Activated T-cell treated with anti-CD3 and anti-CD28 coated beads, Interleukin-2, amount 50 U/mL, for 24 hours (primary cell): ENCODE results near the gene ANKRD36.
"Not testable (repeated sequence)": the region's sequence is repeated elsewhere in the genome, so short reads cannot be mapped to it uniquely, and the experiment has no call there.

Experiments
- DNase-seq: peaks from one replicate; pipeline ENCODE4 v3.0.0-alpha.2; 2020
- H3K27ac Mint-ChIP-seq: 2 replicates; pipeline ENCODE4 v1.8.0; 2020; ENCODE audit warnings: mild to moderate bottlenecking, mixed read lengths
- H3K27me3 Mint-ChIP-seq: 2 replicates; pipeline ENCODE4 v1.8.0; 2020; ENCODE audit warnings: mixed read lengths
- H3K36me3 Mint-ChIP-seq: 2 replicates; pipeline ENCODE4 v1.8.0; 2020; ENCODE audit warnings: low read depth, mixed read lengths
- H3K4me1 Mint-ChIP-seq: 2 replicates; pipeline ENCODE4 v1.8.0; 2020; ENCODE audit warnings: low read depth, mixed read lengths
- H3K4me3 Mint-ChIP-seq: 2 replicates; pipeline ENCODE4 v1.8.0; 2020; ENCODE audit warnings: mild to moderate bottlenecking, moderate library complexity, mixed read lengths
- H3K9me3 Mint-ChIP-seq: 2 replicates; pipeline ENCODE4 v1.8.0; 2020; ENCODE audit warnings: mixed read lengths

Gene ANKRD36

DNA sequence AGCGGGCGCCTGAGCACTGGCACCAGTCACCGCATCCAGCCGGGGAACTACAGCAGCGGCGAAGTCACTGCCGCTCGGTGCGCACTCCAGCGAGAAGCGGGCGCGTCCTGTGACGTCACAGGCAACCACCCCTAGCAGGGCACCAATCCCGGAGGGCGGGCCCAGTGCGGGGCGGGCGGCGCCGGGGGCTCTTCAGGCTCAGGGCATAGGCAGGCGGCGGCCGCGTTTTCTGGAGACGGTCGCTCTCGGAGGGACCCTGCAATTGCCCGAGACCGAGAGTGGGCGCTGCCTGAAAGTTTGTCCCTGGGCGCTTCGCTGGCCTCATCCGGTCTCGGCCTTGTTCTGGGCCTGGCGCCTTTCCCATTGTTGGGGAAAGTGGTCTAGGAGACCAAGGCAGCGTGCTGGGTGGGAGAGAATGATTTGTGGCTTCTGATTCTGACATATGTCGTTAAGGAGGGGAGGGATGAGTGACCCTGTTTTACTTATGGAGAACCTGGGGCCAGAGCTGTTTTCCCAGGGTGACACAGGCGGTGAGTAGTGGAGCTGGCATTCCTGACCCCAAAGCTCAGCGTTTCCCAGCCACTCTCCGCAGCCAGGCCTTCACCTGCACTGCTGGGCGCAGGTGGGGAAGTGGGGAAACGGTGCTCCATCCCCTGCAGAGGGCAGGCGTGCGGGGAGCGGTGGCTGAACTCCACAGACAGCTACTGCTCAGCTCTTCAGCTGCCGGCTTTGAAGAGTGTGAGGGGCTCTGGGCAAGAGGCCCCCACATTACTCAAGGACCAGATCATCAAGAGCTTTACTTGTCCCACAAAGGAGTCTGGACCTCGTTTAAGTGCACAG is 18.0 kb upstream of the ANKRD36 start, which contains the start of gene FAHD2B:
TSS of gene FAHD2B (minus strand) at position 111 of the 840 bp plus-strand sequence. CDS start 3,176 bp downstream, outside the sequence.
- not testable (repeated sequence) for H3K27me3 Mint-ChIP-seq, H3K36me3 Mint-ChIP-seq, H3K9me3 Mint-ChIP-seq
- Mint-ChIP-seq H3K27ac (peak within 1 kb of the TSS; percentile 69), H3K4me3 (peak within 1 kb of the TSS; percentile 76), H3K4me1 (peaks cover 11% of the 10 kb centered on the region)
- DNase-seq = peak; percentile 85

DNA sequence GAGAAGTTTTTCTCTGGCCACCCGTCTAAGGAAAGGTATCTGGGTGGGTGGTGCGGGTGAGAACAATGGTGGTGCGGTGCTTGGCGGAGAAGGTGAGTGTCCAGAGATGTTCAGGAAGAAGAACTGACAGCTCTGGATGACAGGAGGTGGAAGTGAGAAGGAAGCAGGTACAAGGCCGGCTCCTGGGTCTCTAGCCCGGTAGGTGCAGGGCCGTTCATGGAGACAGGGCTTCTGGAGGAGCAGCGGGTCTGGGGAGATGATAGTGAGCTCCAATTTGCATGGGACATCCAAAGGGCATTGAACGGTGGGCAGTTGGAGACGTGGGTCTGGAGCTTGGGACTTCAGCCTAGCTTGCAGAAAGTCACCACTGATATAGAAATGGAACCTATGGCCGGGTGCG is 17.3 kb upstream of the ANKRD36 start:
- Mint-ChIP-seq H3K9me3 (no peaks in the 10 kb centered on the region), H3K4me3 (peak overlapping the region; percentile 76), H3K4me1 (peaks cover 11% of the 10 kb centered on the region), H3K27ac (no peak overlapping the region), H3K36me3 (no peaks in the 10 kb centered on the region), H3K27me3 (no peaks in the 10 kb centered on the region)
- no peak for DNase-seq

DNA sequence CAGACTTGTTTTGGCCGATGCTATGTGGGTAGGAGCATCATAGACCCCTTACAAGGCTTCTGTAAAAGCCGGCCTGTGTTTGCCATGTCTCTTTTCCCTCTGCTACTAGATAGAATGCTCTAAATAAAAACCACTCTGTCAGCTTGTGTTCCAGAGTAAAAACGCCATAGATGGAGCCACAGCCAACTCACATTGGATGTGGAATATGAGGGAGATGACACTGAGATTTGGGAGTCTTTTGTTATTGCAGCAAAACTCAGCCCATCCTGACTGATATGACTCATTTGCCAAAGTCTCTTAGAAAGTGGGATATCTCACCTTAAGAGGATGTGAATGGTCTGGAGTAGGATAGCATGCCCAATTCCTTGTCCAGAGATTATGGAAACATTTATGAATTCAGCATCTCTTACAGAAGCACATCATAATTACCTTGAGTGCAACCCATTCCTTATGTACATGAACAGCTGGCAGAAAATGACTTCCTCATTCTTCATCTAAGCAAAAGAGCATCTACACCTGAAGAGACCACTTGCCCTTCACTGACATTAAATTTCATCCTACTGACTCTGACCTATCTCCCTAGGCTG is 14.1 kb upstream of the ANKRD36 start:
- H3K36me3 Mint-ChIP-seq, H3K27ac Mint-ChIP-seq, DNase-seq, H3K27me3 Mint-ChIP-seq, H3K4me1 Mint-ChIP-seq, H3K9me3 Mint-ChIP-seq, H3K4me3 Mint-ChIP-seq: not testable (repeated sequence)

DNA sequence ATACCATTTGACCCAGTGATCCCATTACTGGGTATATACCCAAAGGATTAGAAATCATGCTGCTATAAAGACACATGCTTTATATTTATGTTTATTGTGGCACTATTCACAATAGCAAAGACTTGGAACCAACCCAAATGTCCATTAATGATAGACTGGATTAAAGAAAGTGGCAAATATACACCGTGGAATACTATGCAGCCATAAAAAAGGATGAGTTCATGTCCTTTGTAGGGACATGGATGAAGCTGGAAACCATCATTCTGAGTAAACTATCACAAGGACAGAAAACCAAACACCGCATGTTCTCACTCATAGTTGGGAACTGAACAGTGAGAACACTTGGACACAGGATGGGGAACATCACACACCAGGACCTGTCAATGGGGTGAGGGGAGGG is 6.1 kb upstream of the ANKRD36 start:
- not testable (repeated sequence) for H3K4me3 Mint-ChIP-seq, H3K27ac Mint-ChIP-seq, DNase-seq, H3K4me1 Mint-ChIP-seq, H3K9me3 Mint-ChIP-seq, H3K36me3 Mint-ChIP-seq
- peaks cover 19% of the 10 kb centered on the region for H3K27me3 Mint-ChIP-seq

DNA sequence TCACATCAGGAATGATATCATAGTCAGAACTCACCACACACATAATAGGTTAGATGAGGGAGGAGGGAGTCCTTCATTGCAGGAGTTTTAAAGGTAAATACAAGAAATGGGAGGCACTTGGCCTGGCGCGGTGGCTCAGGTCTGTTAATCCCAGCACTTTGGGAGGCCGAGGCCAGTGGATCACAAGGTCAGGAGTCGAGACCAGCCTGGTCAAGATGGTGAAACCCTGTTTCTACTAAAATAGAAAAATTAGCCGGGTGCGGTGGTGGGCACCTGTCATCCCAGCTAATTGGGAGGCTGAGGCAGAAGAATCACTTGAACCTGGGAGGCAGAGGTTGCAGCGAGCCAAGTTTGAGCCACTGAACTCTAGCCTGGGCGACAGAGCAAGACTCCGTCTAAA is 1.7 kb upstream of the ANKRD36 start:
- H3K9me3 Mint-ChIP-seq, H3K27ac Mint-ChIP-seq, H3K4me3 Mint-ChIP-seq, H3K36me3 Mint-ChIP-seq, H3K4me1 Mint-ChIP-seq, H3K27me3 Mint-ChIP-seq, DNase-seq: not testable (repeated sequence)

DNA sequence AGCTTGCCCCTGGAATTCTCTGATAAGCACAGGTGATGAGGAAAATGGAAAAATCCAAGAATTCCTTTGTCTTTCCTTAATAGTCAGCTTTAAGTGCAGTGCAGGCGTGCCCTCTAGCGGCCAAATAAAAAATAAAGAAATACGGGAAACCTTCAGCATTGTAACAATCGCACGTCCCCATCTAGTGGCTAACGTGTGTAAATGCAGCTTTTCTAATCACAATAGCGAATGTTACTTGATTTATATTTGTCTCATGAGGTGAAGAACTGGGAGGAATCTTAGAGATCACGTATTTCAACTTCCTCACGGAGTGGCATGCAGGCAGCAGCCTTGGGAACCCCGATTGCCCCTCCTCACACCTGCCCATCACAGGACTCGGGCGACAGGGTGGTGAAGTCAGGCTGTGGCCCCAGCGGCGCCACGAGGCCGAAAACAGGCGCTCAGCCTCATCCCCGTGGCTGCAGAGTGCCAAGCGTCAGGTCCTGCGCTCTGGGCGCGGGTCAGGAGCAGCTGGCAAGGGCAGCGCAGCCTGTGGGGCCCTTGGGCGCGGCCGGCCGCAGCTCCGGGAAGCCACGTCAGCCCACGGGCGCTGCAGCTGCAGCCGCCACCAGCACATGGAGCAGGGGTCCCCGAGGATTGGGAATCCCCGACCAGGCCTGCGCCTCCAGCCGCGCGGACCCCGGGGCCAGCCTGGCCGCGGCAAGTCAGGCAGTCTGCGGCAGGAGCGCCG is 468 bp upstream of the ANKRD36 start:
- H3K36me3 Mint-ChIP-seq, H3K4me1 Mint-ChIP-seq, H3K9me3 Mint-ChIP-seq, H3K27me3 Mint-ChIP-seq: not testable (repeated sequence)
- Mint-ChIP-seq H3K4me3 (peak overlapping the region; percentile 78), H3K27ac (peak overlapping the region; percentile 94)
- peak; percentile 77 for DNase-seq

DNA sequence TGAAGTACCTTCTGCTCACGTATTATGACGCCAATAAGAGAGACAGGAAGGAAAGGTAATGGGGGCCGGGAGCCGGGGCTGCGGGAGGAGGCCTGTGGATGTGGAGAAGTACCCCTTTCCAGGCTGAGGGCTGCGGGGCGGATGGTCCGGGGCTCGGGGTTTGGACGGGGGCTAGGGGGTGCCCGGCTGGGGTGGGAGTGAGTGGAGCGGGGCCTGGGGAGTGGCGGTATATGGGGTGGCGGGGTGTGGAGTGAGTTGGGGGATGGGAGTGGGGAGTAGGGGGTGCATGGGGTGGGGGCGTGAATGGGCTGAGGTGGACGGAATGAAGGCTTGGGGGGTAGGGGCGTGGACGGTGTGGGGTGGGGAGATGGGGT is 916 bp downstream of the ANKRD36 start:
- DNase-seq, H3K27me3 Mint-ChIP-seq, H3K9me3 Mint-ChIP-seq, H3K4me1 Mint-ChIP-seq: not testable (repeated sequence)
- peak overlapping the region; percentile 98 for H3K4me3 Mint-ChIP-seq
- peaks cover 14% of the 10 kb centered on the region for H3K36me3 Mint-ChIP-seq
- peak overlapping the region; percentile 98 for H3K27ac Mint-ChIP-seq

DNA sequence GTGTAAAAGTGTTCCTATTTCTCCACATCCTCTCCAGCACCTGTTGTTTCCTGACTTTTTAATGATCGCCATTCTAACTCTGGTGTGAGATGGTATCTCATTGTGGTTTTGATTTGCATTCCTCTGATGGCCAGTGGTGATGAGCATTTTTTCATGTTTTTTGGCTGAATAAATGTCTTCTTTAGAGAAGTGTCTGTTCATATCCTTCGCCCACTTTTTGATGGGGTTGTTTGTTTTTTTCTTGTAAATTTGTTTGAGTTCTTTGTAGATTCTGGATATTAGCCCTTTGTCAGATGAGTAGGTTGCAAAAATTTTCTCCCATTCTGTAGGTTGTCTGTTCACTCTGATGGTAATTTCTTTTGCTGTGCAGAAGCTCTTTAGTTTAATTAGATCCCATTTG is 16.1 kb downstream of the ANKRD36 start:
- not testable (repeated sequence) for H3K9me3 Mint-ChIP-seq, H3K27ac Mint-ChIP-seq, H3K27me3 Mint-ChIP-seq, H3K4me3 Mint-ChIP-seq, H3K4me1 Mint-ChIP-seq, DNase-seq
- H3K36me3 Mint-ChIP-seq = peaks cover 43% of the 10 kb centered on the region

DNA sequence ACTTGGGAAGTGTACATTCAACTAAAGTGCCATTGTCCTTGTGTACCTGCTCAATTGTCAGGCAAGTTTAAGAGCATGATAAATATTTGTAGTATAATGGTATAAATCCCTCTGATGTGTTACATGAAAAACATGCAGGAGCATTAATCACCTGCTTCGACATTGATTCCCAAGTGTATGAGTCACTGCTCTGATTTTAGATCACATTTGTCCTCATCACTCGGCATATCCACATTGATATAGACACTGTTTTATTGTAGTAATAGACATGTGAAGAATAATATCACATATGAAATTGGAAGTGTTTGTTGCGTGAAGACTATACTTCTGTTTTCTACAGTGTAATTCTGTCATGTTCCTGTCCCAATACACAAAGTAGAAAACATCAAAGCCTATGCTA is 31.1 kb downstream of the ANKRD36 start:
- H3K4me1 Mint-ChIP-seq, DNase-seq, H3K9me3 Mint-ChIP-seq, H3K27me3 Mint-ChIP-seq, H3K4me3 Mint-ChIP-seq, H3K27ac Mint-ChIP-seq: not testable (repeated sequence)
- H3K36me3 Mint-ChIP-seq = peaks cover 73% of the 10 kb centered on the region

DNA sequence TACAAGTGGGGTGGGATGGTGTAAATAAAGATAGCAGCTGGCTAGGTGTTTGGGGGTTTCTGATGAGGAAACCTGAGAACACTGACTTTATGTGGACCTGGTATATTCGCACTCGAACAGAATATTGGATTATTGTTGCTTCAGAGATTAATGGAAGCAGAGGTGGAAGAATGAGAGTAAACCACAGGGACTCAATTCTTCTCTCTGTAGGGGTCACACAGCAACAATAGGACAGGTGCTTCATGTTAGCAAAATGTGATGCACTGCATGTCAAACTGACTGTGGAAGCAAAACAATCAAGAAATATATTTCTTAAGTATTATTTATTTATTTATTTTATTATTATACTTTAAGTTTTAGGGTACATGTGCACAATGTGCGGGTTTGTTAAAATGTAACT is 53.6 kb downstream of the ANKRD36 start:
- Mint-ChIP-seq H3K9me3 (peaks cover 11% of the 10 kb centered on the region), H3K36me3 (peaks cover 59% of the 10 kb centered on the region)
- not testable (repeated sequence) for H3K4me3 Mint-ChIP-seq, H3K4me1 Mint-ChIP-seq, H3K27ac Mint-ChIP-seq, DNase-seq, H3K27me3 Mint-ChIP-seq

DNA sequence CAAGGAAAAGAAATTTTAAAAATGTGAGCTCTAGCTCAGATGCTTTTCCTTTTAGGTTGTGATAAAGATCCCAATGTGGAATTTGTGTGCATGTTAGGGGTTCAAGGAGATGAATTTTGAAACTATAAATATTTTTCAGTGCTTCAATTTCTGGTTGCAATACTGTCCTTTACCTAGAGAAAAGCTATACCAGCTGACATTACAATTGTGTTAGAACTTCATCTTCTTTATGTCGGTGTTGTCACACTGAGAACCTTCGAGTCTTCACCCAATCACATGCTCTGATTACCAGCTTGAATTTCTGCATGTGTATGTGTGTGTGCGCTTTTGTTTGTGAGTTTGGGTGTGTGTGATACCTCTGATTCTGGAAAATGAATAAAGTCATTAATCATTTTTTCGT is 55.0 kb downstream of the ANKRD36 start:
- H3K9me3 Mint-ChIP-seq = peaks cover 11% of the 10 kb centered on the region

DNA sequence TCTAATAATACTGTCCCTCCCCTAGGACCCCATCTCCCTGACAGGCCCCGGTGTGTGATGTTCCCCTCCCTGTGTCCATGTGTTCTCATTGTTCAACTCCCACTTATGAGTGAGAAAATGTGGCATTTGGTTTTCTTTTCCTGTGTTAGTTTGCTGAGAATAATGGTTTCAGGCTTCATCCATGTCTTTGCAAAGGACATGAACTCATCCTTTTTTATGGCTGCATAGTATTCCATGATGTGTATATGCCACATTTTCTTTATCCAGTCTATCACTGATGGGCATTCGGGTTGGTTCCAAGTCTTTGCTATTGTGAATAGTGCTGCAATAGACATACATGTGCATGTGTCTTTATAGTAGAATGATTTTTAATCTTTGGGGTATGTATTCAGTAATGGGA is 55.6 kb downstream of the ANKRD36 start:
- H3K9me3 Mint-ChIP-seq = peaks cover 11% of the 10 kb centered on the region
- not testable (repeated sequence) for DNase-seq, H3K4me1 Mint-ChIP-seq, H3K27ac Mint-ChIP-seq, H3K27me3 Mint-ChIP-seq, H3K4me3 Mint-ChIP-seq
- peaks cover 65% of the 10 kb centered on the region for H3K36me3 Mint-ChIP-seq

More for the DNA sequence above, 55.0 kb downstream of the ANKRD36 start:
- not testable (repeated sequence) for DNase-seq, H3K4me1 Mint-ChIP-seq, H3K4me3 Mint-ChIP-seq, H3K27ac Mint-ChIP-seq, H3K27me3 Mint-ChIP-seq
- peaks cover 66% of the 10 kb centered on the region for H3K36me3 Mint-ChIP-seq

DNA sequence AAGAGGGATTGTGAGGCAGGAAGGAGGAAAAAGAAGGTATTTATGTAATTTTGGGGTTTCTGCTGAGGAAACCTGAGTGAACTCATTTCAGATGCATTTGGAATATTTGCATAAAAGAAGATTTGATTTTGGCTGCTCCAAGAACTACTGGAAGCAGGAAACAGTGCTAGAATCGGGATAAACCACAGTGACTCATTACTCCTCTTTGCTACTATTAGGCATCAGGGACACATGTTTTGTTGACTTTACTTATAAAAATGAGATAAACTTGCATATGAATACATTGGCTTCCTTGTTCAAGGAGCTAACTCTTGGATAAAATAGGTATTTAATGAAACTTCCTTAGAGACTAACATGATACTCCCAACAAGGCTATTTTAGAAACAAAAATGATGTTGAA is 67.4 kb downstream of the ANKRD36 start:
- H3K27ac Mint-ChIP-seq, H3K9me3 Mint-ChIP-seq, H3K4me1 Mint-ChIP-seq, H3K4me3 Mint-ChIP-seq, DNase-seq, H3K27me3 Mint-ChIP-seq: not testable (repeated sequence)
- peaks cover 59% of the 10 kb centered on the region for H3K36me3 Mint-ChIP-seq

DNA sequence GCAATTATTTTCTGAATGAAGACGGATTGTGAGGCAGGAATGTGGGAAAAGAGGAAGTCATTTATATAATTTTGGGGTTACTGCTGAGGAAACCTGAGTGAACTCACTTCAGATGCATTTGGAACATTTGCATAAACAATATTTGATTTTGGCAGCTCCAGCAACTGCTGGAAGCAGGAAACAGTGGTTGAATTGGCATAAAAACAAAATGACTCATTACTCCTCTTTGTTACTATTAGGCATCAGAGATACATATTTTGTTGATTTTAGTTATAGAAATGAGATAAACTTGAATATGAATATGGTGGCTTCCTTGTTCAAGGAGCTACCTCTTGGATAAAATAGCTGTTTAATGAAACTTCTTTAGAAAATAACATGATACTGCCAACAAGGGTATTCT is 82.4 kb downstream of the ANKRD36 start:
- not testable (repeated sequence) for H3K27ac Mint-ChIP-seq, H3K4me3 Mint-ChIP-seq, DNase-seq, H3K9me3 Mint-ChIP-seq, H3K27me3 Mint-ChIP-seq, H3K4me1 Mint-ChIP-seq
- peaks cover 76% of the 10 kb centered on the region for H3K36me3 Mint-ChIP-seq

DNA sequence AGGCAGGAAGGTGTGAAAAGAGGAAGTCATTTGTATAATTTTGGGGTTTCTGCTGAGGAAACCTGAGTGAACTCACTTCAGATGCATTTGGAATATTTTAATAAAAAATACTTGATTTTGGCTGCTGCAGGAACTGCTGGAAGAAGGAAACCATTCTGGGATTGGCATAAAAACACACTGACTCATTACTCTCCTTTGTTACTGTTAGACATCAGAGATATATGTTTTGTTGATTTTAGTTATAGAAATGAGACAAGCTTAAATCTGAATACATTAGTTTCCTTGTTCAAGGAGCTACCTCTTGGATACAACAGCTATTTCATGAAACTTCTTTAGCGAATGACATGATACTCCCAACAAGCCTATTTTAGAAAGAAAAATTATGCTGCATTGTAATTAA is 84.3 kb downstream of the ANKRD36 start:
- not testable (repeated sequence) for H3K9me3 Mint-ChIP-seq, H3K27ac Mint-ChIP-seq, H3K4me1 Mint-ChIP-seq, DNase-seq, H3K27me3 Mint-ChIP-seq, H3K4me3 Mint-ChIP-seq
- H3K36me3 Mint-ChIP-seq = peaks cover 58% of the 10 kb centered on the region
